IPS DF 19.7 (cell line): ENCODE data around the gene CASKIN1.
"Not testable (repeated sequence)": the region's sequence is repeated elsewhere in the genome, so short reads cannot be mapped to it uniquely, and the experiment has no call there.

Experiments
- DNase-seq: peaks from one replicate; pipeline ENCODE4 v3.0.0-alpha.2; 2013; ENCODE audit warnings: low read depth, low spot score

CASKIN1 gene, protein sequence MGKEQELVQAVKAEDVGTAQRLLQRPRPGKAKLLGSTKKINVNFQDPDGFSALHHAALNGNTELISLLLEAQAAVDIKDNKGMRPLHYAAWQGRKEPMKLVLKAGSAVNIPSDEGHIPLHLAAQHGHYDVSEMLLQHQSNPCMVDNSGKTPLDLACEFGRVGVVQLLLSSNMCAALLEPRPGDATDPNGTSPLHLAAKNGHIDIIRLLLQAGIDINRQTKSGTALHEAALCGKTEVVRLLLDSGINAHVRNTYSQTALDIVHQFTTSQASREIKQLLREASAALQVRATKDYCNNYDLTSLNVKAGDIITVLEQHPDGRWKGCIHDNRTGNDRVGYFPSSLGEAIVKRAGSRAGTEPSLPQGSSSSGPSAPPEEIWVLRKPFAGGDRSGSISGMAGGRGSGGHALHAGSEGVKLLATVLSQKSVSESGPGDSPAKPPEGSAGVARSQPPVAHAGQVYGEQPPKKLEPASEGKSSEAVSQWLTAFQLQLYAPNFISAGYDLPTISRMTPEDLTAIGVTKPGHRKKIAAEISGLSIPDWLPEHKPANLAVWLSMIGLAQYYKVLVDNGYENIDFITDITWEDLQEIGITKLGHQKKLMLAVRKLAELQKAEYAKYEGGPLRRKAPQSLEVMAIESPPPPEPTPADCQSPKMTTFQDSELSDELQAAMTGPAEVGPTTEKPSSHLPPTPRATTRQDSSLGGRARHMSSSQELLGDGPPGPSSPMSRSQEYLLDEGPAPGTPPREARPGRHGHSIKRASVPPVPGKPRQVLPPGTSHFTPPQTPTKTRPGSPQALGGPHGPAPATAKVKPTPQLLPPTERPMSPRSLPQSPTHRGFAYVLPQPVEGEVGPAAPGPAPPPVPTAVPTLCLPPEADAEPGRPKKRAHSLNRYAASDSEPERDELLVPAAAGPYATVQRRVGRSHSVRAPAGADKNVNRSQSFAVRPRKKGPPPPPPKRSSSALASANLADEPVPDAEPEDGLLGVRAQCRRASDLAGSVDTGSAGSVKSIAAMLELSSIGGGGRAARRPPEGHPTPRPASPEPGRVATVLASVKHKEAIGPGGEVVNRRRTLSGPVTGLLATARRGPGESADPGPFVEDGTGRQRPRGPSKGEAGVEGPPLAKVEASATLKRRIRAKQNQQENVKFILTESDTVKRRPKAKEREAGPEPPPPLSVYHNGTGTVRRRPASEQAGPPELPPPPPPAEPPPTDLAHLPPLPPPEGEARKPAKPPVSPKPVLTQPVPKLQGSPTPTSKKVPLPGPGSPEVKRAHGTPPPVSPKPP (N-terminal part only)

GRCh38 chr16:2196162-2196980 is at the start of gene CASKIN1:
CASKIN1 (minus strand) TSS chr16:2196605; CDS start chr16:2196432, 173 bp downstream.
- DNase-seq: no peak

DNA sequence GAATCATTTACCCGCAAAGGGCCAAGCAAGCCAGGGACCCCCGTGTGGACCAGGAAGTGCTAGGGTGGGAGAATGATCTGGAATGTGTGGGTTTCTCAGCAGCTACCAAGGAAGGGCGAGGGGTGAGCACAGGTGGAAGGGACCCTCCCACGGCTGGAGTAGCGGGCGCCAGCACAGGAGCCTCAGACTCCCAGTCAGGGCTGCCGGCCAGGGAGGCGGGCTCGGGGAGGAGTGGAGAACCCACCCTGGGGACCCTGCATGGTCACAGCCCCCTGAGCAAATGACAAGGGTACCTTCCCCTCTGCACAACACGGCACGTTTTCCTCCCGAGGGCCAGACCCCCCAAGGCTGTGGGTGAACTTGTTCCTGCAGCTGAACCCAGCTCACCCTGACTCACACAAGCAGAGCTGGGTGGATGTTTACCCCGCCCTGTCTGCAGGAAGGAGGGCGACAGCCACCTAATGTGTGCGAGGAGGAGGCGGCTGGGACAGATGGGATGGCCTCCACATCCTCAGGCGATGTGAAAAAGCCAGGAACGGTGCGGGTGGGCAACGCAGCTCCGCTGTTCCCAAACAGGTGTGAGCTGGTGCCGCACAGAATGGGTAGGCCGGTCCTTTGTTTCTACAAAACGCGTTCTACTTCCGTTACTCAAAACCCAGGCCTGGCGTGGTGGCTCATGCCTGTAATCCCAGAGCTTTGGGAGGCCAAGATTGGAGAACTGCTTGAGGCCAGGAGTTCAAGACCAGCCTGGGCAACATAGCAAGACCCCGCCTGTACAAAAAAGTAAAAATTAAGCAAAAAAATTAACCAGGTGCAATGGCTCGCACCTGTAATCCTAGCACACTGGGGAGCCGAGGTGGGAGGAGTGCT is 48.8 kb upstream of the CASKIN1 start:
- no peak for DNase-seq

DNA sequence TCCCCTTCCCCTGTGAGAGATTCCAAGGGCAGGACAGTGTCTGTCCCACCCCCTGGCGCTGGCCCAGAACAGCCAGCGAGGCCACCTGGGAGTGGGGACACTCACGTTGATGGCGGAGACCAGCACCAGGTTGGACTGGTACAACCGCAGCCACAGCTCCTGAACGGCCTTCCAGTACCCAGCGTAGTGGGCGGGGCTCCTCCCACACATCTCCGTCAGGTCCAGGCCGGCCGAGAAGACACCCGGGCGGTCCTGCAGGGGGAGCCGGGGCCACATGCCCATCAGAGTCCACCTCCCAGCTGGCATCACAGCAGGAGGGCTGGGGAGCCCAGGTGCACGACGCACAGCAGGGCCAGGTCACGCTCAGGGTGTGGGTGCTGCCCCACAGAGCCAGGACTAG is 47.9 kb upstream of the CASKIN1 start:
- DNase-seq: no peak

GRCh38 chr16:2243781-2244180 is 47.4 kb upstream of the CASKIN1 start:
- DNase-seq: no peak

DNA sequence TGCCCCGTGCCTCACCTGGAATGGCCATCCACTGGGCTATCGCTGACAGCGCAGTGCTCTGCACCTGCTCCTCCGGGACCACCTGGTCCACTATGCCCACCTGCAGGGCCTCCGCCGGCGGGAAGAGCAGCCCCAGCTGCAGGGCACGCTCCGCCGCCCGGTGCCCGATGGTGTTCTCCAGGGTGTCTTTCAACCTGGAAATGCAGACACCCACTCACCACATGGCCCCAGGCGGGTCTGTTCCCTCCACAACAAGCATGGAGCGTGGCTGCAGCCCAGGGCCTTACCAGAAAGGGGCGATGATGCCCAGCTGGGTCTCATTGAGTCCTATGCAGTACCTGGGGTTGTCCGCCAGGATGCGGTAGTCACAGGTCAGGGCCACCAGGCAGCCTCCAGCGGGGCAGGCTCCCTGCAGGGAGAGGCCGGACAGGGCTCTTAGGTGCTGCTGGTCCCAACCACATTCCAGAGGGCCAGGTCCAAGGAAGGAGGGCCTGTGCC is 46.7 kb upstream of the CASKIN1 start:
- DNase-seq: no peak

- no peak for DNase-seq
These were observed 46.2 kb upstream of the CASKIN1 start for GRCh38 chr16:2242598-2242997.

DNA sequence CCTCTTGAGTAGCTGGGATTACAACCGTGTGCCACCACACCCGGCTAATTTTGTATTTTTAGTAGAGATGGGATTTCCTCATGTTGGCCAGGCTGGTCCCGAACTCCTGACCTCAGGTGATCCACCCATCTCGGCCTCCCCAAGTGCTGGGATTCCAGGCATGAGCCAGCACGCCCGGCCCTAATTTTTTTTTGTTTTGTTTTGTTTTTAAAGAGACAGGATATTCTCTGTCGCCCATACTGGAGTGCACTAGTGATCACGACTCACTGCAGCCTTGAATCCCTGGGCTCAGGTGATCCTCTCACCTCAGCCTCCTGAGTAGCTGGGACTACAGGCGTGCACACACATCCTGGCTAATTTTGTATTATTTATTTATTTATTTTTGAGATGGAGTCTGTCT is 43.9 kb upstream of the CASKIN1 start:
- DNase-seq: not testable (repeated sequence)

- DNase-seq: no peak
These were observed 42.7 kb upstream of the CASKIN1 start for GRCh38 chr16:2238838-2239675.

DNA sequence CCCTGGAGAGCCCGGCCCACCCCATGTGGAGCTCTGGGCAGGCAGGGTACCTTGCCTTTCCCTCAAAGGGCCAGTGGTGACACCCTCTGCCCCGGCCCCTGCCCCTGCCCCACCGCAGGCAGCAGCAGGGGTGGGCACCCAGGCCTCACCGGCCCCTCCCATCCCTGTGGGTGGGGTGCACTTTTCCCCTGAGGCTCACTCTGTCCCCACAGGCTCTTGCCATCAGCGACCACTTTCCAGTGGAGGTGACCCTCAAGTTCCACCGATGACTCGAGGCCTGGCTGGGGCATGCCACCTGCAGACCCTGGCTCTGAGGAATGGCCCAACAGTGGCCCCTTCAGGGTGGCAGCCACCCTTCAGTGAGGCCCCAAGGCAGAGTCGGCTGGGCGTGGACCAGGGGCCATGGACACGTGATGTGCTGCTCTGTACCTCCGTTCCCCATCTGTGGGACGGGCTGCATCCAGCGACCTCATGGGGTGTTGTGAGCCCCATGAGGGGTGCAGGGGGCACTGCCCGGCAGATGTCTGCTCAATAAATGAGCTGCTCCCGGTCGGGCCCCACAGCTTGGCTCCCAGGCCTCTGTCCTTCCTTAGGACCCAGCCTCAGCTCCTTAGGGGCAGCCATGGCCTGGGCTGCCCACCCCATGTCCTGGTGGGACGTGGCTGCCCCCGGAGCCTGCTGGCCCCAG is 41.9 kb upstream of the CASKIN1 start:
- DNase-seq: no peak

- no peak for DNase-seq
These were observed 41.2 kb upstream of the CASKIN1 start for GRCh38 chr16:2237493-2238149.

DNA sequence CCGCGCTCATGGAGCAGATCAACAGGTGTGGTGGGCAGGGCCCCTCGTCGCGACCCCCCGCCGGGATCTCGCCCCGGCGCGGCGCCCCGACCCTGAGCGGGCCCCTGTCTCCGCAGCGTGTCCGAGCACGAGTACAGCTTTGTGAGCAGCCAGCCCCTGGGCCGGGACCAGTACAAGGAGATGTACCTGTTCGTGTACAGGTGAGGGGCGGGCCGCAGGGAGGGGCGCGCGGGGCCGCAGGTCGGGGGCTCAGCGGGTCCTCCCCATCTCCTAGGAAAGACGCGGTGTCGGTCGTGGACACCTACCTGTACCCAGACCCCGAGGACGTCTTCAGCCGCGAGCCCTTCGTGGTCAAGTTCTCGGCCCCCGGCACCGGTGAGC is 40.7 kb upstream of the CASKIN1 start:
- no peak for DNase-seq

DNA sequence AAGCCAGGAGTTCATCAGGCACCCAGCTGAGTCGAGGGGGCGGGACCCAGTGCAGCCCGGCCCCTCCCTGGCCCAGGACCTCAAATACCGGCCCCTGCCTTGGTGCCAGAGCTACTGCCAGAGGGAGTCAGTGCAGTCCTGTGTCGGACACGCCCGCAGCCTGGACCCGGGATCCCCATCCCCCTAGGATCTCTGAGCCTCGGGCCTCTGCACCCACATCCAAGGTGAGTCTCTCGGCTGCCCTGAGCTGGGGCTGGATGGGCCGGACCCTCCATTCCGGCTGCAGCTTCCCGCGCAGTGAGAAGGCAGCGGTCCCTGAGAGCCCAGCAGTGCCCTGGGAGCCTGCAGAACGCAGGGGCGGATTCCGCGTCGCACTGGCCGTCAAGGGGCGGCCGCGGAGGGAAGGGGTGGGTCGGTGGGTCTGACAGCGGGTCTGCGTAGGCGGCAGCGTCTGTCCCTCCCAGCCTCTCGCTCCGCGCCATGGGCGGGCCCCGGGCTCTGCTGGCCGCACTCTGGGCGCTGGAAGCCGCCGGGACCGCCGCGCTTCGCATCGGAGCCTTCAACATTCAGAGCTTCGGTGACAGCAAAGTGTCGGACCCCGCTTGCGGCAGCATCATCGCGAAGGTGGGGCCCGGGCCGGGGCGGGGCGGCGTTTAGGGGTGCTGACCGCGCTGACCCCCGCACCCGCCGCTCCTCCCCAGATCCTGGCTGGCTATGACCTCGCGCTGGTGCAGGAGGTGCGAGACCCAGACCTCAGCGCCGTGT is 40.1 kb upstream of the CASKIN1 start, which contains the start of gene DNASE1L2:
Gene DNASE1L2, plus strand, starts transcription at position 108 of the 765 bp plus-strand sequence. Its CDS starts 373 bp downstream, at position 481.
- DNase-seq: no peak

- no peak for DNase-seq
These were observed 39.4 kb upstream of the CASKIN1 start for GRCh38 chr16:2235695-2236336.

- DNase-seq: no peak
These were observed 38.8 kb upstream of the CASKIN1 start for GRCh38 chr16:2235234-2235651.

- DNase-seq: no peak
These were observed 38.4 kb upstream of the CASKIN1 start for GRCh38 chr16:2234813-2235170.
